SK-N-SH treated with all-trans-retinoic acid at 6 μM for 48 hours (cell line): Measurements from ENCODE around the gene MORC4.

ENCODE experiments used
- ATAC-seq: fragments of 200-7000 bp; cut with Tn5 transposase; 3 replicates; pipeline ENCODE4 v1.9.1; 2020; ENCODE audit warnings: mild to moderate bottlenecking, moderate library complexity
- ARNTL ChIP-seq: fragments of 450-650 bp; formaldehyde crosslinking; IDR thresholded peaks from 2 replicates; pipeline ENCODE4 v1.5.0; 2020; ENCODE audit warnings: low read depth, mild to moderate bottlenecking, moderate library complexity, borderline replicate concordance
- BACH2 ChIP-seq: fragments of 250-450 bp; sonication (Bioruptor Pico); IDR thresholded peaks from 2 replicates; pipeline ENCODE4 v1.9.0; 2021; ENCODE audit warnings: mild to moderate bottlenecking, borderline replicate concordance
- CSDC2 ChIP-seq: fragments of 250-450 bp; sonication (Bioruptor Pico); IDR thresholded peaks from 2 replicates; pipeline ENCODE4 v1.5.0; 2020; ENCODE audit warnings: mild to moderate bottlenecking, moderate library complexity
- GLIS3 ChIP-seq: fragments of 250-450 bp; sonication (Bioruptor Pico); IDR thresholded peaks from 2 replicates; pipeline ENCODE4 v1.5.0; 2020; ENCODE audit warnings: mild to moderate bottlenecking, moderate library complexity
- ISL1 ChIP-seq: fragments of 250-450 bp; sonication (Bioruptor Pico); IDR thresholded peaks from 2 replicates; pipeline ENCODE4 v2.1.2; 2022; ENCODE audit warnings: mild to moderate bottlenecking, moderate library complexity
- OSR1 ChIP-seq: fragments of 250-450 bp; sonication (Bioruptor Pico); IDR thresholded peaks from 2 replicates; pipeline ENCODE4 v1.8.0; 2022; ENCODE audit warnings: moderate library complexity, mild to moderate bottlenecking, inconsistent platforms
- PPARA ChIP-seq: fragments of 250-450 bp; sonication (Bioruptor Pico); IDR thresholded peaks from 2 replicates; pipeline ENCODE4 v1.5.0; 2020; ENCODE audit warnings: mild to moderate bottlenecking, borderline replicate concordance
- RARB ChIP-seq: fragments of 250-450 bp; sonication (Bioruptor Pico); IDR thresholded peaks from 2 replicates; pipeline ENCODE4 v1.8.0; 2021; ENCODE audit warnings: mild to moderate bottlenecking, moderate library complexity
- SNAI2 ChIP-seq: fragments of 250-450 bp; sonication (Bioruptor Pico); IDR thresholded peaks from 2 replicates; pipeline ENCODE4 v1.5.0; 2020; ENCODE audit warnings: mild to moderate bottlenecking, moderate library complexity
- TCF4 ChIP-seq: fragments of 250-450 bp; sonication (Bioruptor Pico); IDR thresholded peaks from 2 replicates; pipeline ENCODE4 v1.8.0; 2021; ENCODE audit warnings: mild to moderate bottlenecking, moderate library complexity, borderline replicate concordance
- TOX ChIP-seq: fragments of 250-450 bp; sonication (Bioruptor Pico); IDR thresholded peaks from 2 replicates; pipeline ENCODE4 v1.8.0; 2021; ENCODE audit warnings: mild to moderate bottlenecking, moderate library complexity, borderline replicate concordance
- ZC3H10 ChIP-seq: fragments of 250-450 bp; sonication (Bioruptor Pico); IDR thresholded peaks from 2 replicates; pipeline ENCODE4 v1.5.1; 2021; ENCODE audit warnings: mild to moderate bottlenecking, moderate library complexity
- ZFP3 ChIP-seq: fragments of 250-450 bp; sonication (Bioruptor Pico); IDR thresholded peaks from 2 replicates; pipeline ENCODE4 v1.5.0; 2020; ENCODE audit warnings: mild to moderate bottlenecking, moderate library complexity
- ZFP30 ChIP-seq: fragments of 450-650 bp; formaldehyde crosslinking; IDR thresholded peaks from 2 replicates; pipeline ENCODE4 v1.5.0; 2022; ENCODE audit warnings: mild to moderate bottlenecking, moderate library complexity
- ZNF565 ChIP-seq: fragments of 450-650 bp; formaldehyde crosslinking; conservative IDR thresholded peaks from 2 replicates; pipeline ENCODE4 v1.5.0; 2020; ENCODE audit warnings: low read depth, mild to moderate bottlenecking, moderate library complexity
- ZNF70 ChIP-seq: fragments of 450-650 bp; formaldehyde crosslinking; IDR thresholded peaks from 2 replicates; pipeline ENCODE4 v1.5.0; 2020; ENCODE audit warnings: mild to moderate bottlenecking, moderate library complexity
- ZNF8 ChIP-seq: fragments of 450-650 bp; formaldehyde crosslinking; IDR thresholded peaks from 2 replicates; pipeline ENCODE4 v1.5.0; 2020; ENCODE audit warnings: mild to moderate bottlenecking, moderate library complexity
- TF ChIP-seq, protein P1 (sequence below): fragments of 250-450 bp; sonication (Bioruptor Pico); IDR thresholded peaks from 2 replicates; pipeline ENCODE4 v1.5.1; 2021; ENCODE audit warnings: mild to moderate bottlenecking, moderate library complexity
- TF ChIP-seq, protein P2 (sequence below): fragments of 250-450 bp; sonication (Bioruptor Pico); IDR thresholded peaks from 2 replicates; pipeline ENCODE4 v1.5.0; 2020; ENCODE audit warnings: mild to moderate bottlenecking, moderate library complexity
- TF ChIP-seq, protein P3 (sequence below): fragments of 250-450 bp; sonication (Bioruptor Pico); IDR thresholded peaks from 2 replicates; pipeline ENCODE4 v1.8.0; 2020; ENCODE audit warnings: mild to moderate bottlenecking, moderate library complexity, borderline replicate concordance
- TF ChIP-seq, protein P4 (sequence below): fragments of 250-450 bp; sonication (Bioruptor Pico); IDR thresholded peaks from 2 replicates; pipeline ENCODE4 v1.8.0; 2021; ENCODE audit warnings: low read depth, mild to moderate bottlenecking, moderate library complexity, borderline replicate concordance
- TF ChIP-seq, protein P5 (sequence below): fragments of 250-450 bp; sonication (Bioruptor Pico); IDR thresholded peaks from 2 replicates; pipeline ENCODE4 v1.5.1; 2020; ENCODE audit warnings: low read depth, mild to moderate bottlenecking, moderate library complexity

Gene MORC4

DNA sequence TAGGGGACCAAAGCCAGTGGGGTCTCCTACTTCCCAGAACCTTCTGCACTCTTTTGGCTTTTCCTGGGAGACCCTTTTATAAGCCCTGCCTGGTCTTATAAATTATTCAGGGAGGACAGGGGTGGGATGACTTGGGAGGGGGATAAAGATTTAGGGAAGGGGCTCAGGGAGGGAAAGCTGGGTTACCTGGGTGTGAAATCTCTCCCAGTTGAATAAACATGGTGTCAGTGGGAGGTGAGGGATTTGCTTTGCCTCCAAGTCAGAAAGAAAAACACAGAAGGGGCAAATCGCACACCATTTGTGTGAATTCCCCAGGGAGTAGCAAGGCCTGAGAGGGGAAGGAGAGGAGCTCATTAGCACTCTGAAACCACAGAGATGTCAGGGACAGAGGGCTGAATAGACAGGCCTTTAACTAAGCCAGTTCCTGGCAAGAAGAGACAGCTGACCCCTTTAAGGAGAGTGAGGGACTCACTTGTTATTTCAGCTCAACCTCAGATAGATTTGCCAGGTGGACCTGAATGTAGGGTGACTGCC lies 96.7 kb downstream of the MORC4 start, which contains the start of gene RIPPLY1:
Gene RIPPLY1 (minus strand): TSS at position 51 of the 534 bp plus-strand sequence. CDS start 54 bp downstream, outside the sequence.
- TF ChIP-seq TOX (CRISPR knock-in tag) (no peak), ZNF8 (CRISPR knock-in tag) (no peak), TCF4 (CRISPR knock-in tag) (no peak), ZFP30 (CRISPR knock-in tag) (no peak), CSDC2 (no peak), GLIS3 (CRISPR knock-in tag) (no peak), ZNF70 (no peak), RARB (CRISPR knock-in tag) (no peak), PPARA (CRISPR knock-in tag) (no peak), ZFP3 (CRISPR knock-in tag) (no peak)
- TF ChIP-seq, protein P1, sequence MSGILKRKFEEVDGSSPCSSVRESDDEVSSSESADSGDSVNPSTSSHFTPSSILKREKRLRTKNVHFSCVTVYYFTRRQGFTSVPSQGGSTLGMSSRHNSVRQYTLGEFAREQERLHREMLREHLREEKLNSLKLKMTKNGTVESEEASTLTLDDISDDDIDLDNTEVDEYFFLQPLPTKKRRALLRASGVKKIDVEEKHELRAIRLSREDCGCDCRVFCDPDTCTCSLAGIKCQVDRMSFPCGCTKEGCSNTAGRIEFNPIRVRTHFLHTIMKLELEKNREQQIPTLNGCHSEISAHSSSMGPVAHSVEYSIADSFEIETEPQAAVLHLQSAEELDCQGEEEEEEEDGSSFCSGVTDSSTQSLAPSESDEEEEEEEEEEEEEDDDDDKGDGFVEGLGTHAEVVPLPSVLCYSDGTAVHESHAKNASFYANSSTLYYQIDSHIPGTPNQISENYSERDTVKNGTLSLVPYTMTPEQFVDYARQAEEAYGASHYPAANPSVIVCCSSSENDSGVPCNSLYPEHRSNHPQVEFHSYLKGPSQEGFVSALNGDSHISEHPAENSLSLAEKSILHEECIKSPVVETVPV (CRISPR knock-in tag): no peak
- TF ChIP-seq, protein P2, sequence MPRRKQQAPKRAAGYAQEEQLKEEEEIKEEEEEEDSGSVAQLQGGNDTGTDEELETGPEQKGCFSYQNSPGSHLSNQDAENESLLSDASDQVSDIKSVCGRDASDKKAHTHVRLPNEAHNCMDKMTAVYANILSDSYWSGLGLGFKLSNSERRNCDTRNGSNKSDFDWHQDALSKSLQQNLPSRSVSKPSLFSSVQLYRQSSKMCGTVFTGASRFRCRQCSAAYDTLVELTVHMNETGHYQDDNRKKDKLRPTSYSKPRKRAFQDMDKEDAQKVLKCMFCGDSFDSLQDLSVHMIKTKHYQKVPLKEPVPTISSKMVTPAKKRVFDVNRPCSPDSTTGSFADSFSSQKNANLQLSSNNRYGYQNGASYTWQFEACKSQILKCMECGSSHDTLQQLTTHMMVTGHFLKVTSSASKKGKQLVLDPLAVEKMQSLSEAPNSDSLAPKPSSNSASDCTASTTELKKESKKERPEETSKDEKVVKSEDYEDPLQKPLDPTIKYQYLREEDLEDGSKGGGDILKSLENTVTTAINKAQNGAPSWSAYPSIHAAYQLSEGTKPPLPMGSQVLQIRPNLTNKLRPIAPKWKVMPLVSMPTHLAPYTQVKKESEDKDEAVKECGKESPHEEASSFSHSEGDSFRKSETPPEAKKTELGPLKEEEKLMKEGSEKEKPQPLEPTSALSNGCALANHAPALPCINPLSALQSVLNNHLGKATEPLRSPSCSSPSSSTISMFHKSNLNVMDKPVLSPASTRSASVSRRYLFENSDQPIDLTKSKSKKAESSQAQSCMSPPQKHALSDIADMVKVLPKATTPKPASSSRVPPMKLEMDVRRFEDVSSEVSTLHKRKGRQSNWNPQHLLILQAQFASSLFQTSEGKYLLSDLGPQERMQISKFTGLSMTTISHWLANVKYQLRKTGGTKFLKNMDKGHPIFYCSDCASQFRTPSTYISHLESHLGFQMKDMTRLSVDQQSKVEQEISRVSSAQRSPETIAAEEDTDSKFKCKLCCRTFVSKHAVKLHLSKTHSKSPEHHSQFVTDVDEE (CRISPR knock-in tag): no peak
- TF ChIP-seq, protein P3, sequence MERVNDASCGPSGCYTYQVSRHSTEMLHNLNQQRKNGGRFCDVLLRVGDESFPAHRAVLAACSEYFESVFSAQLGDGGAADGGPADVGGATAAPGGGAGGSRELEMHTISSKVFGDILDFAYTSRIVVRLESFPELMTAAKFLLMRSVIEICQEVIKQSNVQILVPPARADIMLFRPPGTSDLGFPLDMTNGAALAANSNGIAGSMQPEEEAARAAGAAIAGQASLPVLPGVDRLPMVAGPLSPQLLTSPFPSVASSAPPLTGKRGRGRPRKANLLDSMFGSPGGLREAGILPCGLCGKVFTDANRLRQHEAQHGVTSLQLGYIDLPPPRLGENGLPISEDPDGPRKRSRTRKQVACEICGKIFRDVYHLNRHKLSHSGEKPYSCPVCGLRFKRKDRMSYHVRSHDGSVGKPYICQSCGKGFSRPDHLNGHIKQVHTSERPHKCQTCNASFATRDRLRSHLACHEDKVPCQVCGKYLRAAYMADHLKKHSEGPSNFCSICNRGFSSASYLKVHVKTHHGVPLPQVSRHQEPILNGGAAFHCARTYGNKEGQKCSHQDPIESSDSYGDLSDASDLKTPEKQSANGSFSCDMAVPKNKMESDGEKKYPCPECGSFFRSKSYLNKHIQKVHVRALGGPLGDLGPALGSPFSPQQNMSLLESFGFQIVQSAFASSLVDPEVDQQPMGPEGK: no peak
- ATAC-seq: no peak

DNA sequence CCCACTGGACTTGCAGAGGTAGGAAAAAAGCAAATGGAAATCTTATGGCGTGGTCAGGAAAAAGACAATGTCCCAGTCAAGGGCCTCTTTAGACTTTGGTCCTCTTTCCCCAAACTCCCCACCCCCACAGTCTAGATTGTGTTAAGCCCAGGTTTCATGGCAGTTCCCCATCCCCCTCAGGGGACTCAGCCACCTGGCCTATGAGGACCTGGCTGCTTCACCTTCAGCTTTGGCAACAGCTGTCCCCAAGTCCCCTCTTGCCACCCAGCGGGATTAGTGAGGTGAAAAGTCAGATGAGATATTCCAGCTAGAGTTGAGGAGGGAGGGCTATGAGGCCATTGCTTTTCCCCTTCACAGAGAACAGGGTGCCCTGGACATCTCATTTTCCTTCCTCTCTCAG lies 97.3 kb downstream of the MORC4 start:
- ATAC-seq: no peak
- TF ChIP-seq RARB (CRISPR knock-in tag) (no peak), ZNF8 (CRISPR knock-in tag) (no peak), OSR1 (CRISPR knock-in tag) (no peak), ARNTL (CRISPR knock-in tag) (no peak), CSDC2 (no peak), ZC3H10 (CRISPR knock-in tag) (no peak), ZFP30 (CRISPR knock-in tag) (no peak), BACH2 (no peak), ZNF70 (no peak), ISL1 (CRISPR knock-in tag) (no peak), SNAI2 (CRISPR knock-in tag) (no peak), ZNF565 (CRISPR knock-in tag) (no peak)
- TF ChIP-seq, protein P2 (CRISPR knock-in tag): no peak
- TF ChIP-seq, protein P3: no peak
- TF ChIP-seq, protein P4, sequence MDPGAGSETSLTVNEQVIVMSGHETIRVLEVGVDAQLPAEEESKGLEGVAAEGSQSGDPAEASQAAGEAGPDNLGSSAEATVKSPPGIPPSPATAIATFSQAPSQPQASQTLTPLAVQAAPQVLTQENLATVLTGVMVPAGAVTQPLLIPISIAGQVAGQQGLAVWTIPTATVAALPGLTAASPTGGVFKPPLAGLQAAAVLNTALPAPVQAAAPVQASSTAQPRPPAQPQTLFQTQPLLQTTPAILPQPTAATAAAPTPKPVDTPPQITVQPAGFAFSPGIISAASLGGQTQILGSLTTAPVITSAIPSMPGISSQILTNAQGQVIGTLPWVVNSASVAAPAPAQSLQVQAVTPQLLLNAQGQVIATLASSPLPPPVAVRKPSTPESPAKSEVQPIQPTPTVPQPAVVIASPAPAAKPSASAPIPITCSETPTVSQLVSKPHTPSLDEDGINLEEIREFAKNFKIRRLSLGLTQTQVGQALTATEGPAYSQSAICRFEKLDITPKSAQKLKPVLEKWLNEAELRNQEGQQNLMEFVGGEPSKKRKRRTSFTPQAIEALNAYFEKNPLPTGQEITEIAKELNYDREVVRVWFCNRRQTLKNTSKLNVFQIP (CRISPR knock-in tag): no peak
- TF ChIP-seq, protein P5, sequence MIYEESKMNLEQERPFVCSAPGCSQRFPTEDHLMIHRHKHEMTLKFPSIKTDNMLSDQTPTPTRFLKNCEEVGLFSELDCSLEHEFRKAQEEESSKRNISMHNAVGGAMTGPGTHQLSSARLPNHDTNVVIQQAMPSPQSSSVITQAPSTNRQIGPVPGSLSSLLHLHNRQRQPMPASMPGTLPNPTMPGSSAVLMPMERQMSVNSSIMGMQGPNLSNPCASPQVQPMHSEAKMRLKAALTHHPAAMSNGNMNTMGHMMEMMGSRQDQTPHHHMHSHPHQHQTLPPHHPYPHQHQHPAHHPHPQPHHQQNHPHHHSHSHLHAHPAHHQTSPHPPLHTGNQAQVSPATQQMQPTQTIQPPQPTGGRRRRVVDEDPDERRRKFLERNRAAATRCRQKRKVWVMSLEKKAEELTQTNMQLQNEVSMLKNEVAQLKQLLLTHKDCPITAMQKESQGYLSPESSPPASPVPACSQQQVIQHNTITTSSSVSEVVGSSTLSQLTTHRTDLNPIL: no peak
- TF ChIP-seq, all 23 proteins: peak for 0
